Left colon (tissue), 2 donors: Measurements from ENCODE around the gene ESPNL. TPM values are rescaled to one million over a fixed set of nuclear protein-coding genes. Genes with fewer than 3 reads are reported as not detected.

ENCODE experiments used
- ATAC-seq: fragments of 200-7000 bp; cut with Tn5 transposase; one replicate; pipeline ENCODE4 v1.9.1; 2020; ENCODE audit warnings: mild to moderate bottlenecking, moderate library complexity
- DNase-seq, 2 donors: peaks; one replicate each; pipeline ENCODE4 v3.0.0-alpha.2; 2020
- intact Hi-C, 2 donors: fragments of 100-400 bp; cut with DNase I in 1 of 2; cut with micrococcal nuclease in 1 of 2; formaldehyde crosslinking; loops; one replicate each; pipeline versions ENCODE4 v1.11.2 to v1.14.0; 2022; cut with DNase I, micrococcal nuclease
- total RNA-seq, 2 donors: library from RNA; stranded (reverse); fragmentation: NEBNext Ultra II Directional; extraction: Animal tissue kit (Norgen Biotek cat#: 25700); gene quantifications; one replicate each; pipeline ENCODE4 v1.2.1, GENCODE V29; 2021
- donor health status: DM: no; HTN: no; CAD: no.
- donor health status: DM: yes; HTN: yes; CAD: no.

ESPNL gene
- total RNA-seq, 2 donors from 2014 or later: 0.06 to 0.25 TPM

DNA sequence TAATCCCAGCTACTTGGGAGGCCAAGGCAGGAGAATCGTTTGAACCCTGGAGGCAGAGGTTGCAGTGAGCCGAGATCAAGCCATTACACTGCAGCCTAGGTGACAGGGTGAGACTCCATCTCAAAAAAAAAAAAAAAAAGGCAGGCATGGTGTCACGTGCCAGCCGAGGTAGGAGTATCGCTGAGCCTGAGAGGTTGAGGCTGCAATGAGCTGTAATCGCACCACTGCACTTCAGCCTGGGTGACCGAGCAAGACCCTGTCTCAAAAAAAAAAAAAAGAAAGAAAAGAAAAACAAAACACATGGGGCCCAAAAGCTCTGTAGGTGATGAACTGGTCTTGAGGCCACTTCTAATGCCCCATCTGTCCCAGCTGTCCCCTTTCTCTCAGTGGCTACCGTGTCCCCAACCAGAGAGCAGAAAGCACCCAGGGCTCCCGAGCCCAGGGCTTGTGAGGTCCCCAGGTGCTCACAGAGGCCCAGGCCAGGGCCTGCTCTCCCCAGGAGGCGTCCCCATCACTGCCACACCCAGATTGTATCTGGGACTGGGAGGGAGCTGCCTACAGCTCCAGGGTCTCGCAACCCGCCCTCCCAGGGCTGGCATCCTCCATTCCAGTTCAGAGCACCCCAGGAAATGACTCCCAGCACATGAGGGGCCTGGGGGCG lies 46.9 kb downstream of the ESPNL start:
- DNase-seq (no peak), ATAC-seq (no peak)
- intact Hi-C loops: no loop called here

- intact Hi-C loops: no loop called here
- no peak for DNase-seq
- no peak for ATAC-seq
These were observed 48.8 kb downstream of the ESPNL start for GRCh38 chr2:238148981-238149380.

- no peak for ATAC-seq
- DNase-seq: no peak
- intact Hi-C loops: no loop called here
These were observed 49.9 kb downstream of the ESPNL start for GRCh38 chr2:238149841-238150572.

- DNase-seq (no peak), ATAC-seq (no peak)
- intact Hi-C loops: no loop called here
These were observed 50.5 kb downstream of the ESPNL start for GRCh38 chr2:238150686-238151085.

- ATAC-seq: no peak
- intact Hi-C loops: no loop called here
- DNase-seq: no peak
These were observed 51.1 kb downstream of the ESPNL start for GRCh38 chr2:238151205-238151604.

DNA sequence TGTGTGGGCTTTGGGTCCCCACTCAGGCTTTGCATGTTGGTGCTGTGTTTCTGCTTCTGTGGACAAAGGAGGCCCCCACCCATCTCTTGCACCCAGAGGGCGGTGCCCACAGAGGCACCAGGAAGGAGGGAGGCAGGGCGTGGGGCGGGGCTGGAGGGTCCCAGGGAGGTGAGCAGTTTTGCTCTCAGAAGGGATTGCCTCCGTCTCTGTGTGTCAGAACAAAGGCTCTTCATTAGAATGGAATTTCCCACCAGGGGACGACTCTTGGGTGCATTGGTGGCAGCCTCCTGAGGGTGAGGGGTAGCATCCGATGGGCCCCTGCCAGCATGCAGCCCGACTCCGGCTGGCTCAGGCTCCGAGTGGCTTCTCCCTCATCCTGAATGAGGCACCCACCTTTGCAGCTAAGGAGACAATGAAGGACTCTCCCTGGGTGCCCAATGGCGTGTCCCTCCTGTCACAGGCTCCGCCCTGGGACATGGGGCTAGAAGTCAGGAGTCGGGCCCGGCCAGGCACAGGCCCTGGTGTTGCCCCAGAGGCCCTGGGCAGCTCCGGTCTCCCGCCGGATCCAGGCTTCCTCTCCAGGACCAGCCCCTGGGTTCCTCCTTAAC lies 51.6 kb downstream of the ESPNL start:
- intact Hi-C loops: no loop called here
- ATAC-seq (no peak), DNase-seq (no peak)

GRCh38 chr2:238152771-238153688 lies 52.9 kb downstream of the ESPNL start:
- intact Hi-C loops: no loop called here
- no peak for ATAC-seq
- DNase-seq: no peak

- ATAC-seq: no peak
- intact Hi-C loops: no loop called here
- no peak for DNase-seq
These were observed 54.4 kb downstream of the ESPNL start for GRCh38 chr2:238154570-238154969.

- no peak for ATAC-seq
- intact Hi-C loops: no loop called here
- DNase-seq: no peak
These were observed 55.1 kb downstream of the ESPNL start for GRCh38 chr2:238155051-238155760.

- DNase-seq (no peak), ATAC-seq (no peak)
- intact Hi-C loops: no loop called here
These were observed 55.9 kb downstream of the ESPNL start for GRCh38 chr2:238155761-238156694.

DNA sequence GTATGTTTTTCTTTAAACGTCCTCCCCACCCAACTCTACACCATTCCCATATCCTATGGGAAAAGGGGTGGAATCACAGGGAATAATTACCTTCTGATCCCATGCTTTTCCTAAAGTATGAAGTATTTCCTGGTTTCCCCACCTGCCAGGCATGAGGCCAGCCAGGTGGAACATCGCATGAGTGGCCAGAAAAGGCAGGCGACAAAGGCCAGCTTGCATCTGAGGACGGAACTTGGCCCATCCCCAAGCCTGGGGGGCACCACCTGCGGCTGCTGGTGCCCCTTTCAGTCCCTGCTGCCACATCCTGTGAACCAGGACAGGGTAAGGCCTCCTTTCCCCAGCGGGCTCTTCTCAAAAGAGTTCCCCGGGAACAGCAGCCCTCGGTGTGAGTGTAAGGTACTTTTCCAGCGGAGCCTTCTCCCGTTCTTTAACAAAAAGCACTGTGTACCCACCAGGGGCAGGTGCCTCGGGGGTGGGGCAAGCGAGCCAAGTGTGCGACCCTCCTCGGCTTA lies 57.4 kb downstream of the ESPNL start:
- DNase-seq: peak in 1 of 2 donors; percentile 5
- intact Hi-C loops: no loop called here
- ATAC-seq: no peak

DNA sequence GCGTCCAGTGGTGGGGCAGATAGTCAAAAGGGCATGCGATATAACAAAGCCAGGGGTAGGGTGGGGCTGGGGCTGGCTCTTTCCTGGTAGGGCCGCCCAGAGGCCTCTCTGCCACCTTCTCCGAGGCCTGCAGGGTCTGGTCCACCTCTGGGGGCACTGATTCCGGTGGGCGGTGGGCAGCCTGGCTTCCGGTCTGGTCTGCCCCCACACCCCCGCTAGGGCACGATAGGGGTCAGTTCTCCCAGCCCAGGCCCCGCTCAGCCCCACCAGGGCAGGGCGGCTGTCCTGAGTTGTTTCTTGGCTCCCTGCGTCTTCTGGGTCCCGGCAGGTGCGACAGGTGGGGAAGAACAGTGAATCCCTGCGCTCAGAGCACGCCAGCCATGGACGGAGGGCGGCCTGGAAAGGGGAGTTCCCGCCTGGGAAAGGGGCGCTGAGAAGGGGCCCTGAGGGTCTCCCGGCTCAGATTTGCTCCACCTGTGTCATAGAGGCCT lies 57.9 kb downstream of the ESPNL start:
- ATAC-seq (peak; percentile 60), DNase-seq (no peak)
- intact Hi-C loops: no loop called here

- ATAC-seq: peak; percentile 71
- intact Hi-C loops: no loop called here
- no peak for DNase-seq
These were observed 58.5 kb downstream of the ESPNL start, which contains the start of gene ERFE for GRCh38 chr2:238158509-238159070. Gene ERFE (plus strand): TSS chr2:238158970. CDS start chr2:238159008, 38 bp downstream.

DNA sequence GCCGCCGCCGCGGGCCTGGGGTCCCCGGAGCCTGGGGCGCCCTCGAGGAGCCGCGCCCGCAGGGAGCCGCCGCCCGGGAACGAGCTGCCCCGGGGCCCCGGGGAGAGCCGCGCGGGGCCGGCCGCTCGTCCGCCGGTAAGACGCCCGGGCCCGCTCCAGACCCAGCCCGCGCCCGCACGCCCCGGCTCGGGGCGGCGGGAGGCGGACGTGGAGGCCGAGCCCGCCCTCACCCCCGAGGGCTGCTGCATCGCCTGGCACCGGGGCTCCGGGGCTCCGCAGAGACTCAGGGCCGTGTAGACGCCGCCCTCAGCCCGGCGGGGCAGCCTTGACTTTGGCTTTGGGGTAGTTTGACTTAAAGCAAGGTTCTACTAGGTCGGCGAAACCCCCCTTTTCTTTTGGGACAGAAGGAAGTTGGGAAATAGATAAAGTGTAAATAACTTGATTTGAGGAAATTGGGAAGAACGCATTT lies 59.0 kb downstream of the ESPNL start:
- no peak for DNase-seq
- peak; percentile 22 for ATAC-seq
- intact Hi-C loops: no loop called here

- peak in 1 of 2 donors; percentile 7 for DNase-seq
- ATAC-seq: no peak
- intact Hi-C loops: loop anchor here in 1 of 2 donors (10.0 kb wide), 1 partner anchor 105 kb away; no protein-coding TSS in a partner anchor
These were observed 59.6 kb downstream of the ESPNL start for GRCh38 chr2:238159661-238160205.
